ENCODE results near the gene B9D1.

Gene B9D1

GRCh38 chr17:19370493-19370960, 8.0 kb upstream of the B9D1 start:
- ChIA-PET POLR2A (no interaction called here), CTCF (interaction anchor here (1.1 to 10.8 kb wide), 5 partner anchors 7 to 76 kb away, joined by 3 to 149 read pairs (median 8); partner anchors contain the start of gene MAPK7)
- Histone ChIP-seq H3K27me3 (replicated peaks in 2 of 5; ENCODE audit: control insufficient read depth in 4 of 5, insufficient read depth in 5 of 5, low read length in 4 of 5) (peaks cover 0 to 48% (median 21%) of the 10 kb centered on the region in 5 experiments), H3K27ac (ENCODE audit: insufficient read depth in 1 of 2, low read depth in 1 of 2, low read length in 2 of 2, poor library complexity in 1 of 2, severe bottlenecking in 2 of 2) (no peak overlapping the region), H3K4me3 (ENCODE audit: control insufficient read depth in 1 of 7, extremely low read depth in 1 of 7, insufficient read depth in 4 of 7, low read depth in 2 of 7, low read length in 6 of 7) (peak overlapping the region in 1 of 7 experiments; percentile 17), H3K36me3 (ENCODE audit: control insufficient read depth in 4 of 4, insufficient read depth in 4 of 4, low read length in 3 of 4) (no peaks in the 10 kb centered on the region), H3K9me3 (ENCODE audit: control extremely low read depth in 1 of 5, control insufficient read depth in 4 of 5, insufficient read depth in 2 of 5, low read depth in 1 of 5, low read length in 4 of 5) (no peaks in the 10 kb centered on the region), H3K4me1 (ENCODE audit: control extremely low read depth in 1 of 4, control insufficient read depth in 4 of 4, insufficient read depth in 4 of 4, low read length in 3 of 4) (peaks cover 3 to 37% (median 33%) of the 10 kb centered on the region in 4 experiments)
- 14% methylated on average over 5 of the region's 7 CpGs for WGBS (ENCODE audit: insufficient coverage)
- peak; percentile 18 to 72 (median 60) for DNase-seq

- Histone ChIP-seq H3K9me3 (ENCODE audit: control extremely low read depth in 1 of 5, control insufficient read depth in 4 of 5, insufficient read depth in 2 of 5, low read depth in 1 of 5, low read length in 4 of 5) (no peaks in the 10 kb centered on the region), H3K4me1 (ENCODE audit: control extremely low read depth in 1 of 4, control insufficient read depth in 4 of 4, insufficient read depth in 4 of 4, low read length in 3 of 4) (peaks cover 3 to 37% (median 33%) of the 10 kb centered on the region in 4 experiments), H3K27ac (ENCODE audit: insufficient read depth in 1 of 2, low read depth in 1 of 2, low read length in 2 of 2, poor library complexity in 1 of 2, severe bottlenecking in 2 of 2) (no peak overlapping the region), H3K27me3 (replicated peaks in 2 of 5; ENCODE audit: control insufficient read depth in 4 of 5, insufficient read depth in 5 of 5, low read length in 4 of 5) (peaks cover 0 to 53% (median 24%) of the 10 kb centered on the region in 5 experiments), H3K4me3 (ENCODE audit: control insufficient read depth in 1 of 7, extremely low read depth in 1 of 7, insufficient read depth in 4 of 7, low read depth in 2 of 7, low read length in 6 of 7) (peak overlapping the region in 1 of 7 experiments; percentile 12), H3K36me3 (ENCODE audit: control insufficient read depth in 4 of 4, insufficient read depth in 4 of 4, low read length in 3 of 4) (no peaks in the 10 kb centered on the region)
- ChIA-PET CTCF (interaction anchor here (1.1 to 10.8 kb wide), 5 partner anchors 8 to 76 kb away, joined by 3 to 149 read pairs (median 8); partner anchors contain the start of gene MAPK7), POLR2A (interaction anchor here (0.9 kb wide), 1 partner anchor 42 kb away, joined by 3 read pairs; no protein-coding TSS in a partner anchor)
- WGBS (ENCODE audit: insufficient coverage): 83% methylated on average over 10 of the region's 12 CpGs
- peak; percentile 54 to 78 (median 70) for DNase-seq
Observed at GRCh38 chr17:19369846-19370492, 7.4 kb upstream of the B9D1 start.

- Histone ChIP-seq H3K36me3 (ENCODE audit: control insufficient read depth in 4 of 4, insufficient read depth in 4 of 4, low read length in 3 of 4) (no peaks in the 10 kb centered on the region), H3K9me3 (ENCODE audit: control extremely low read depth in 1 of 5, control insufficient read depth in 4 of 5, insufficient read depth in 2 of 5, low read depth in 1 of 5, low read length in 4 of 5) (no peaks in the 10 kb centered on the region), H3K27me3 (replicated peaks in 2 of 5; ENCODE audit: control insufficient read depth in 4 of 5, insufficient read depth in 5 of 5, low read length in 4 of 5) (peaks cover 0 to 61% (median 28%) of the 10 kb centered on the region in 5 experiments), H3K4me3 (ENCODE audit: control insufficient read depth in 1 of 7, extremely low read depth in 1 of 7, insufficient read depth in 4 of 7, low read depth in 2 of 7, low read length in 6 of 7) (no peak overlapping the region), H3K4me1 (ENCODE audit: control extremely low read depth in 1 of 4, control insufficient read depth in 4 of 4, insufficient read depth in 4 of 4, low read length in 3 of 4) (peaks cover 3 to 37% (median 33%) of the 10 kb centered on the region in 4 experiments), H3K27ac (ENCODE audit: insufficient read depth in 1 of 2, low read depth in 1 of 2, low read length in 2 of 2, poor library complexity in 1 of 2, severe bottlenecking in 2 of 2) (no peak overlapping the region)
- no peak for DNase-seq
- ChIA-PET POLR2A (interaction anchor here (0.9 kb wide), 1 partner anchor 42 kb away, joined by 3 read pairs; no protein-coding TSS in a partner anchor), CTCF (interaction anchor here (1.1 to 10.8 kb wide), 4 partner anchors 9 to 77 kb away, joined by 3 to 149 read pairs (median 12); partner anchors contain the start of gene MAPK7)
- WGBS (ENCODE audit: insufficient coverage): 97% methylated on average over 10 of the region's 16 CpGs
Observed at GRCh38 chr17:19369107-19369778, 6.7 kb upstream of the B9D1 start.

- ChIA-PET CTCF (interaction anchor here (0.6 to 10.8 kb wide), 6 partner anchors 10 to 78 kb away, joined by 3 to 149 read pairs (median 5); partner anchors contain the start of gene MAPK7), POLR2A (no interaction called here)
- no peak overlapping the region for H3K4me3 ChIP-seq (ENCODE audit: control insufficient read depth in 1 of 7, extremely low read depth in 1 of 7, insufficient read depth in 4 of 7, low read depth in 2 of 7, low read length in 6 of 7)
- no peak overlapping the region for H3K27ac ChIP-seq (ENCODE audit: insufficient read depth in 1 of 2, low read depth in 1 of 2, low read length in 2 of 2, poor library complexity in 1 of 2, severe bottlenecking in 2 of 2)
- no peaks in the 10 kb centered on the region for H3K9me3 ChIP-seq (ENCODE audit: control extremely low read depth in 1 of 5, control insufficient read depth in 4 of 5, insufficient read depth in 2 of 5, low read depth in 1 of 5, low read length in 4 of 5)
- no peaks in the 10 kb centered on the region for H3K36me3 ChIP-seq (ENCODE audit: control insufficient read depth in 4 of 4, insufficient read depth in 4 of 4, low read length in 3 of 4)
- peaks cover 0 to 64% (median 26%) of the 10 kb centered on the region in 5 experiments for H3K27me3 ChIP-seq (replicated peaks in 2 of 5; ENCODE audit: control insufficient read depth in 4 of 5, insufficient read depth in 5 of 5, low read length in 4 of 5)
- 96% methylated on average over 4 of the region's 4 CpGs for whole genome bisulfite sequencing (ENCODE audit: insufficient coverage)
- DNase-seq: no peak
- peaks cover 3 to 37% (median 33%) of the 10 kb centered on the region in 4 experiments for H3K4me1 ChIP-seq (ENCODE audit: control extremely low read depth in 1 of 4, control insufficient read depth in 4 of 4, insufficient read depth in 4 of 4, low read length in 3 of 4)
Observed at GRCh38 chr17:19368229-19368628, 5.7 kb upstream of the B9D1 start.

- no peaks in the 10 kb centered on the region for H3K36me3 ChIP-seq (ENCODE audit: control insufficient read depth in 4 of 4, insufficient read depth in 4 of 4, low read length in 3 of 4)
Observed at GRCh38 chr17:19366637-19366972, 4.1 kb upstream of the B9D1 start.

GRCh38 chr17:19365833-19366636, 3.5 kb upstream of the B9D1 start:
- H3K27me3 ChIP-seq (replicated peaks in 2 of 5; ENCODE audit: control insufficient read depth in 4 of 5, insufficient read depth in 5 of 5, low read length in 4 of 5): peaks cover 0 to 76% (median 30%) of the 10 kb centered on the region in 5 experiments
- H3K4me1 ChIP-seq (ENCODE audit: control extremely low read depth in 1 of 4, control insufficient read depth in 4 of 4, insufficient read depth in 4 of 4, low read length in 3 of 4): peaks cover 3 to 26% (median 24%) of the 10 kb centered on the region in 4 experiments
- WGBS (ENCODE audit: insufficient coverage): 97% methylated on average over 7 of the region's 9 CpGs
- no peak overlapping the region for H3K27ac ChIP-seq (ENCODE audit: insufficient read depth in 1 of 2, low read depth in 1 of 2, low read length in 2 of 2, poor library complexity in 1 of 2, severe bottlenecking in 2 of 2)
- H3K36me3 ChIP-seq (ENCODE audit: control insufficient read depth in 4 of 4, insufficient read depth in 4 of 4, low read length in 3 of 4): no peaks in the 10 kb centered on the region
- CTCF ChIA-PET: interaction anchor here (1.0 to 10.8 kb wide), 7 partner anchors 13 to 396 kb away, joined by 3 to 149 read pairs (median 4); no protein-coding TSS in a partner anchor
- no peak for DNase-seq
- H3K4me3 ChIP-seq (ENCODE audit: control insufficient read depth in 1 of 7, extremely low read depth in 1 of 7, insufficient read depth in 4 of 7, low read depth in 2 of 7, low read length in 6 of 7): no peak overlapping the region
- POLR2A ChIA-PET: no interaction called here
- H3K9me3 ChIP-seq (ENCODE audit: control extremely low read depth in 1 of 5, control insufficient read depth in 4 of 5, insufficient read depth in 2 of 5, low read depth in 1 of 5, low read length in 4 of 5): no peaks in the 10 kb centered on the region

More at GRCh38 chr17:19366637-19366972, 4.1 kb upstream of the B9D1 start:
- Histone ChIP-seq H3K9me3 (ENCODE audit: control extremely low read depth in 1 of 5, control insufficient read depth in 4 of 5, insufficient read depth in 2 of 5, low read depth in 1 of 5, low read length in 4 of 5) (no peaks in the 10 kb centered on the region), H3K27ac (ENCODE audit: insufficient read depth in 1 of 2, low read depth in 1 of 2, low read length in 2 of 2, poor library complexity in 1 of 2, severe bottlenecking in 2 of 2) (no peak overlapping the region), H3K27me3 (replicated peaks in 2 of 5; ENCODE audit: control insufficient read depth in 4 of 5, insufficient read depth in 5 of 5, low read length in 4 of 5) (peaks cover 0 to 72% (median 28%) of the 10 kb centered on the region in 5 experiments), H3K4me1 (ENCODE audit: control extremely low read depth in 1 of 4, control insufficient read depth in 4 of 4, insufficient read depth in 4 of 4, low read length in 3 of 4) (peaks cover 3 to 31% (median 30%) of the 10 kb centered on the region in 4 experiments), H3K4me3 (ENCODE audit: control insufficient read depth in 1 of 7, extremely low read depth in 1 of 7, insufficient read depth in 4 of 7, low read depth in 2 of 7, low read length in 6 of 7) (no peak overlapping the region)
- no peak for DNase-seq
- 94% methylated on average over 5 of the region's 5 CpGs for WGBS (ENCODE audit: insufficient coverage)
- ChIA-PET POLR2A (no interaction called here), CTCF (interaction anchor here (1.5 to 10.8 kb wide), 4 partner anchors 52 to 396 kb away, joined by 3 to 149 read pairs (median 7); no protein-coding TSS in a partner anchor)

Measured in common myeloid progenitor, CD34-positive (primary cell).